Activated naive CD8-positive, alpha-beta T cell (primary cell): ENCODE results near the gene PNPLA6.

Source experiments
- H3K27ac Mint-ChIP-seq: one replicate; pipeline ENCODE4 v1.8.0; 2021; ENCODE audit warnings: mixed read lengths
- H3K27me3 Mint-ChIP-seq: one replicate; pipeline ENCODE4 v1.8.0; 2021; ENCODE audit warnings: mixed read lengths
- H3K36me3 Mint-ChIP-seq: one replicate; pipeline ENCODE4 v1.8.0; 2021; ENCODE audit warnings: mixed read lengths
- H3K4me1 Mint-ChIP-seq: one replicate; pipeline ENCODE4 v1.8.0; 2021; ENCODE audit warnings: low read depth, mixed read lengths
- H3K4me3 Mint-ChIP-seq: one replicate; pipeline ENCODE4 v1.8.0; 2021; ENCODE audit warnings: mild to moderate bottlenecking, mixed read lengths
- H3K9me3 Mint-ChIP-seq: one replicate; pipeline ENCODE4 v1.8.0; 2021; ENCODE audit warnings: low read depth, mixed read lengths

The PNPLA6 gene

GRCh38 chr19:7550169-7550770, 14.8 kb downstream of the PNPLA6 start:
- H3K4me3 Mint-ChIP-seq, result no peak overlapping the region

GRCh38 chr19:7550987-7551761, 15.7 kb downstream of the PNPLA6 start:
- Mint-ChIP-seq H3K4me3 (no peak overlapping the region), H3K4me1 (peaks cover 9% of the 10 kb centered on the region)

More at GRCh38 chr19:7550169-7550770, 14.8 kb downstream of the PNPLA6 start:
- Mint-ChIP-seq H3K36me3 (peaks cover 3% of the 10 kb centered on the region), H3K27ac (no peak overlapping the region), H3K27me3 (no peaks in the 10 kb centered on the region), H3K9me3 (no peaks in the 10 kb centered on the region), H3K4me1 (peaks cover 13% of the 10 kb centered on the region)

GRCh38 chr19:7552781-7553180, 17.3 kb downstream of the PNPLA6 start:
- no peak overlapping the region for H3K27ac Mint-ChIP-seq
- no peaks in the 10 kb centered on the region for H3K27me3 Mint-ChIP-seq
- H3K4me1 Mint-ChIP-seq, result peaks cover 5% of the 10 kb centered on the region
- peaks cover under 1% of the 10 kb centered on the region for H3K36me3 Mint-ChIP-seq
- no peak overlapping the region for H3K4me3 Mint-ChIP-seq
- no peaks in the 10 kb centered on the region for H3K9me3 Mint-ChIP-seq

More at GRCh38 chr19:7550987-7551761, 15.7 kb downstream of the PNPLA6 start:
- no peaks in the 10 kb centered on the region for H3K27me3 Mint-ChIP-seq
- no peak overlapping the region for H3K27ac Mint-ChIP-seq
- no peaks in the 10 kb centered on the region for H3K36me3 Mint-ChIP-seq
- no peaks in the 10 kb centered on the region for H3K9me3 Mint-ChIP-seq

GRCh38 chr19:7554565-7554964, 19.0 kb downstream of the PNPLA6 start:
- H3K4me1 Mint-ChIP-seq, result peaks cover 5% of the 10 kb centered on the region
- H3K27ac Mint-ChIP-seq, result no peak overlapping the region
- peaks cover 7% of the 10 kb centered on the region for H3K36me3 Mint-ChIP-seq
- H3K9me3 Mint-ChIP-seq, result no peaks in the 10 kb centered on the region
- H3K4me3 Mint-ChIP-seq, result no peak overlapping the region
- no peaks in the 10 kb centered on the region for H3K27me3 Mint-ChIP-seq

- Mint-ChIP-seq H3K9me3 (no peaks in the 10 kb centered on the region), H3K27ac (no peak overlapping the region), H3K4me3 (no peak overlapping the region), H3K27me3 (no peaks in the 10 kb centered on the region), H3K4me1 (peaks cover 5% of the 10 kb centered on the region), H3K36me3 (peaks cover 8% of the 10 kb centered on the region)
These were observed 19.7 kb downstream of the PNPLA6 start for GRCh38 chr19:7554990-7555864.

GRCh38 chr19:7556696-7557315, 21.3 kb downstream of the PNPLA6 start:
- Mint-ChIP-seq H3K4me3 (no peak overlapping the region), H3K36me3 (peaks cover 11% of the 10 kb centered on the region), H3K27ac (no peak overlapping the region), H3K9me3 (no peaks in the 10 kb centered on the region), H3K27me3 (no peaks in the 10 kb centered on the region), H3K4me1 (peaks cover 2% of the 10 kb centered on the region)

GRCh38 chr19:7558667-7559066, 23.1 kb downstream of the PNPLA6 start:
- H3K36me3 Mint-ChIP-seq, result peaks cover 11% of the 10 kb centered on the region
- H3K27ac Mint-ChIP-seq, result no peak overlapping the region
- no peaks in the 10 kb centered on the region for H3K27me3 Mint-ChIP-seq
- no peak overlapping the region for H3K4me3 Mint-ChIP-seq
- H3K9me3 Mint-ChIP-seq, result no peaks in the 10 kb centered on the region
- no peaks in the 10 kb centered on the region for H3K4me1 Mint-ChIP-seq

GRCh38 chr19:7559102-7559501, 23.6 kb downstream of the PNPLA6 start:
- H3K4me3 Mint-ChIP-seq, result no peak overlapping the region
- H3K36me3 Mint-ChIP-seq, result peaks cover 11% of the 10 kb centered on the region
- H3K27me3 Mint-ChIP-seq, result no peaks in the 10 kb centered on the region
- H3K4me1 Mint-ChIP-seq, result no peaks in the 10 kb centered on the region
- H3K9me3 Mint-ChIP-seq, result no peaks in the 10 kb centered on the region
- H3K27ac Mint-ChIP-seq, result no peak overlapping the region

GRCh38 chr19:7560255-7560654, 24.7 kb downstream of the PNPLA6 start:
- Mint-ChIP-seq H3K4me3 (no peak overlapping the region), H3K27me3 (no peaks in the 10 kb centered on the region), H3K27ac (no peak overlapping the region), H3K36me3 (peaks cover 11% of the 10 kb centered on the region), H3K9me3 (no peaks in the 10 kb centered on the region), H3K4me1 (no peaks in the 10 kb centered on the region)

- Mint-ChIP-seq H3K27ac (no peak overlapping the region), H3K27me3 (no peaks in the 10 kb centered on the region), H3K36me3 (peaks cover 11% of the 10 kb centered on the region), H3K9me3 (no peaks in the 10 kb centered on the region), H3K4me1 (no peaks in the 10 kb centered on the region), H3K4me3 (no peak overlapping the region)
These were observed 25.8 kb downstream of the PNPLA6 start for GRCh38 chr19:7561325-7561724.

GRCh38 chr19:7562646-7563393, 27.3 kb downstream of the PNPLA6 start:
- peaks cover 10% of the 10 kb centered on the region for H3K36me3 Mint-ChIP-seq
- no peaks in the 10 kb centered on the region for H3K9me3 Mint-ChIP-seq
- no peak overlapping the region for H3K4me3 Mint-ChIP-seq
- no peaks in the 10 kb centered on the region for H3K27me3 Mint-ChIP-seq
- no peak overlapping the region for H3K27ac Mint-ChIP-seq
- H3K4me1 Mint-ChIP-seq, result no peaks in the 10 kb centered on the region

GRCh38 chr19:7564866-7565265, 29.3 kb downstream of the PNPLA6 start:
- Mint-ChIP-seq H3K36me3 (peaks cover 4% of the 10 kb centered on the region), H3K9me3 (no peaks in the 10 kb centered on the region), H3K4me3 (no peak overlapping the region), H3K27ac (no peak overlapping the region), H3K27me3 (no peaks in the 10 kb centered on the region), H3K4me1 (peaks cover 2% of the 10 kb centered on the region)

GRCh38 chr19:7565332-7565731, 29.8 kb downstream of the PNPLA6 start:
- Mint-ChIP-seq H3K9me3 (no peaks in the 10 kb centered on the region), H3K36me3 (peaks cover 1% of the 10 kb centered on the region), H3K4me1 (peaks cover 2% of the 10 kb centered on the region), H3K27me3 (no peaks in the 10 kb centered on the region), H3K4me3 (no peak overlapping the region), H3K27ac (no peak overlapping the region)

- H3K4me1 Mint-ChIP-seq, result peaks cover 2% of the 10 kb centered on the region
- no peaks in the 10 kb centered on the region for H3K36me3 Mint-ChIP-seq
- H3K27ac Mint-ChIP-seq, result no peak overlapping the region
- H3K4me3 Mint-ChIP-seq, result no peak overlapping the region
- H3K27me3 Mint-ChIP-seq, result peaks cover 2% of the 10 kb centered on the region
- no peaks in the 10 kb centered on the region for H3K9me3 Mint-ChIP-seq
These were observed 35.2 kb downstream of the PNPLA6 start for GRCh38 chr19:7570761-7571160.
